Measurements from ENCODE around the gene TRAF4. TPM values are rescaled to one million over a fixed set of nuclear protein-coding genes. Genes with fewer than 3 reads are reported as not detected.

TRAF4 gene
- total RNA-seq = 10 to 100 TPM; 66.0 to 78.4 TPM

- Mint-ChIP-seq H3K36me3 (ENCODE audit: low read depth) (peaks cover 27% of the 10 kb centered on the region), H3K27ac (peak within 1 kb of the TSS; percentile 95), H3K27me3 (ENCODE audit: low read depth) (no peaks in the 10 kb centered on the region), H3K4me3 (peak within 1 kb of the TSS; percentile 90), H3K4me1 (ENCODE audit: low read depth) (peaks cover 53% of the 10 kb centered on the region), H3K9me3 (ENCODE audit: insufficient read depth) (peaks cover 3% of the 10 kb centered on the region)
- POLR2A ChIA-PET = interaction anchor here (0.9 to 13.0 kb wide), 3 partner anchors 12 to 23 kb away, joined by 3 to 212 read pairs (median 12); partner anchors contain the start of genes NEK8, RPL23A and TLCD1
- peak; percentile 81 for DNase-seq
- CTCF ChIA-PET = interaction anchor here (0.6 to 17.5 kb wide), 7 partner anchors 14 to 207 kb away, joined by 3 to 736 read pairs (median 3); partner anchors contain the start of genes FLOT2, NEK8, RPL23A and TLCD1
- ATAC-seq = peak; percentile 86
Measured at GRCh38 chr17:28743243-28744103, at the start of gene TRAF4. TSS of gene TRAF4 (plus strand) at chr17:28744011. CDS start at chr17:28744113, 102 bp downstream.

GRCh38 chr17:28698253-28698941, 45.4 kb upstream of the TRAF4 start:
- Mint-ChIP-seq H3K27ac (no peak overlapping the region), H3K4me3 (no peak overlapping the region), H3K27me3 (ENCODE audit: low read depth) (no peaks in the 10 kb centered on the region), H3K36me3 (ENCODE audit: low read depth) (peaks cover 76% of the 10 kb centered on the region), H3K9me3 (ENCODE audit: insufficient read depth) (no peaks in the 10 kb centered on the region), H3K4me1 (ENCODE audit: low read depth) (no peaks in the 10 kb centered on the region)
- POLR2A ChIA-PET = interaction anchor here (0.9 kb wide), 1 partner anchor 13 kb away, joined by 4 read pairs; the partner anchor contains the start of gene PROCA1
- CTCF ChIA-PET = interaction anchor here (1.2 kb wide), 1 partner anchor 54 kb away, joined by 3 read pairs; no protein-coding TSS in a partner anchor
- no peak for DNase-seq
- ATAC-seq = no peak

DNA sequence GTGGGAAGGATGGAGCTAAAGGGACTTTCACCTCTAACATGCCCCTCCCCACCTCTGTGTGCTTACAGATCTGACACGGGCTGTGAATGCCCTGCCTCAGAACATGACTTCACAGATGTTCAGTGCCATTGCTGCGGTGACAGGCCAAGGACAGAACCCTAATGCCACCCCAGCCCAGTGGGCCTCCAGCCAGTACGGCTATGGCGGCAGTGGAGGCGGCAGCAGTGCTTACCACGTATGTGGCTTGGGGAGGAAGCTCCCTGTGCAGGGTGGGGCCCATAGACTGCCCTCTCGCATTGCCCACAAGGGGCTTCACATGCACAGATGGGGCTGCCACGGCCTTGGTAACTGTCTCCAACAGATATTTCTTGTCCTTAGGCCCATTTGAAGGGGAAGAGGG, 43.5 kb upstream of the TRAF4 start:
- ATAC-seq (no peak), DNase-seq (no peak)
- CTCF ChIA-PET = no interaction called here
- Mint-ChIP-seq H3K27me3 (ENCODE audit: low read depth) (no peaks in the 10 kb centered on the region), H3K36me3 (ENCODE audit: low read depth) (peaks cover 71% of the 10 kb centered on the region), H3K27ac (no peak overlapping the region), H3K4me3 (no peak overlapping the region), H3K9me3 (ENCODE audit: insufficient read depth) (no peaks in the 10 kb centered on the region), H3K4me1 (ENCODE audit: low read depth) (no peaks in the 10 kb centered on the region)
- POLR2A ChIA-PET = no interaction called here

DNA sequence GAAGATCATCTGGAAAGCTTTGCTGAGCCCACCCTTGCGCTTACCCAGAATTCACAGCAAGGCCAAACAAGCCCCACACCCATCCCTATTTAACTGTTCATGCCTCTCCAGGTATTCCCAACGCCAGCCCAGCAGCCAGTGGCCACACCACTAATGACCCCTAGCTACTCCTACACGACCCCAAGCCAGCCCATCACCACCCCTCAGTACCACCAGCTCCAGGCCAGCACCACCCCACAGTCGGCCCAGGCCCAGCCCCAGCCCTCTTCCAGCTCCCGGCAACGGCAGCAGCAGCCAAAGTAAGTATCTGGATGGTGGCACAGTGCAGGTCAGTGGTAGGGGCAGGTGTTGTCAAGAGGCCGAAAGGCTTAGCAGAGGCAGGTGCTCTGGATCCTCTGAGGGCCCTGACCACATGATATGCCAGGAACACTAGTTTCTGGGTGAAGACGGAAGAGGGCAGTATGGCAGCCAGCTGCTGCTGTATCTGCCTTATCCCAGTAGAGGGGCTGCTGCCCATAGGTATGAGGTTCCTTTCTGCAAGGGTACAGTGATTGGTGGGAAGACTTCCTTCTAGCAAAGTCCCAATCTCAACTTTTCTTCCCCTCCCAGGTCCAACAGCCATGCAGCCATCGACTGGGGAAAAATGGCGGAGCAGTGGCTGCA, 42.9 kb upstream of the TRAF4 start:
- Mint-ChIP-seq H3K4me3 (no peak overlapping the region), H3K9me3 (ENCODE audit: insufficient read depth) (no peaks in the 10 kb centered on the region), H3K4me1 (ENCODE audit: low read depth) (no peaks in the 10 kb centered on the region), H3K27me3 (ENCODE audit: low read depth) (no peaks in the 10 kb centered on the region), H3K36me3 (ENCODE audit: low read depth) (peaks cover 66% of the 10 kb centered on the region), H3K27ac (no peak overlapping the region)
- ChIA-PET CTCF (no interaction called here), POLR2A (interaction anchor here (2.1 kb wide), 1 partner anchor 10 kb away, joined by 15 read pairs; the partner anchor contains the start of gene PROCA1)
- no peak for ATAC-seq
- no peak for DNase-seq

DNA sequence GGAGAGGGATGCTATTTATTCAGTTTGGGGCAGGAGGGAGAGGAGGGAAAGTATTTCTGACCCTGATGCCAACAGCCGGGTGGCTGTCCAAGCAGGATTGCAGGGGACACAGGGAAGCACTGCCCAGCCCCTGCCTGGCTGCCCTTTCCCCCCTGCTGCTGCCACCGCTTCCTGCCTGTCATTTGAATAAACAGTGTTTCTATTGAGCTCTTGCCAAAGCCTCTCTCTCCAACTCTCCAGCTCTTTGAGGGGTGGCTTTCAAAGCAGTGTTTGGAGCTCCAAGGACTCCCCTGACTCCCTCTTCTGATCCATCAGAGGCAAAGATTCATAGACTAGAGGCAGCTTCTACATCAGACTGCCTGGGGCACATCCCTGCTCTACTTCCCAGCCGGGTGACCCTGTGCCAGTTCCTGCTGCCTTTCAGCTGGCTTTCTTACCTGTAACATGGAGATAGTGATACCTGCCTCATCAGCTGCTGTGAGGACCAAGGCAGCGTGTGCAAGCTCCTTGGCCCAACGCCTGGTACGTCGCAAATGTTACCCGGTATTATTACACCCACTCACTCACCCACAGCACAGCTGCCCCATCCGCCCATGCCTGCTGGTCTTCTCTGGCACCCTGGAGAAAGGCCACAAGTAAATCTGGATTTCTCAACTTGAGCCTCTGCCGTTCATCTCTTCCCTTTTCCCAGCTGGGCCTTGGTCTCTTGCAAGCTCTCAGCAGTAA, 41.6 kb upstream of the TRAF4 start:
- ChIA-PET POLR2A (interaction anchor here (2.1 kb wide), 1 partner anchor 9 kb away, joined by 15 read pairs; the partner anchor contains the start of gene PROCA1), CTCF (interaction anchor here (1.1 to 1.5 kb wide), 3 partner anchors 9 to 58 kb away, joined by 3 to 4 read pairs (median 4); partner anchors contain the start of gene PROCA1)
- H3K27ac Mint-ChIP-seq = no peak overlapping the region
- H3K4me1 Mint-ChIP-seq (ENCODE audit: low read depth) = no peaks in the 10 kb centered on the region
- H3K36me3 Mint-ChIP-seq (ENCODE audit: low read depth) = peaks cover 64% of the 10 kb centered on the region
- ATAC-seq (no peak), DNase-seq (no peak)
- H3K4me3 Mint-ChIP-seq = no peak overlapping the region
- no peaks in the 10 kb centered on the region for H3K9me3 Mint-ChIP-seq (ENCODE audit: insufficient read depth)
- H3K27me3 Mint-ChIP-seq (ENCODE audit: low read depth) = no peaks in the 10 kb centered on the region

DNA sequence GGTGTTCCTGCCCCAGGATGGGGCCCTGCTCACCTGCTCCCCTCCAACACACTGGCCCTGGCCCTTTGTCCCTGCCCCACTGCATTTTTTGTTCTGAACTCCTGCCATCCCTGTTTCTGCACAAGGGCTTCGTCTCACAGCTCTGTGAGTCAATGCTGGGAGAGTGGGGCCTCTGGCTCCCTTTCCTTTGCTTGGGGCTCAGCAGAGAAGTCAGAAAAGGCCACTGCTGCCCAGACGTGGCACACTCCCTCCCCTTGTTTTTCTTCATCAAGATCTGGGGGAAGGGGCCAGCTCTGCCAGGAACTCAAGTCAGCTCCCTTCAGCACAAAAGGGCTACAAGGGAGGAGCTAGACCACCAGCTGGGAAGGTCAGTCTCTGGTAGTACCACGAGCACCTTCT, 41.1 kb upstream of the TRAF4 start:
- DNase-seq (no peak), ATAC-seq (no peak)
- H3K27ac Mint-ChIP-seq = no peak overlapping the region
- POLR2A ChIA-PET = interaction anchor here (2.1 kb wide), 1 partner anchor 8 kb away, joined by 15 read pairs; the partner anchor contains the start of gene PROCA1
- CTCF ChIA-PET = interaction anchor here (1.1 to 1.5 kb wide), 3 partner anchors 8 to 59 kb away, joined by 3 to 4 read pairs (median 4); partner anchors contain the start of gene PROCA1
- H3K4me3 Mint-ChIP-seq = no peak overlapping the region
- no peaks in the 10 kb centered on the region for H3K4me1 Mint-ChIP-seq (ENCODE audit: low read depth)
- peaks cover 63% of the 10 kb centered on the region for H3K36me3 Mint-ChIP-seq (ENCODE audit: low read depth)
- no peaks in the 10 kb centered on the region for H3K9me3 Mint-ChIP-seq (ENCODE audit: insufficient read depth)
- no peaks in the 10 kb centered on the region for H3K27me3 Mint-ChIP-seq (ENCODE audit: low read depth)

DNA sequence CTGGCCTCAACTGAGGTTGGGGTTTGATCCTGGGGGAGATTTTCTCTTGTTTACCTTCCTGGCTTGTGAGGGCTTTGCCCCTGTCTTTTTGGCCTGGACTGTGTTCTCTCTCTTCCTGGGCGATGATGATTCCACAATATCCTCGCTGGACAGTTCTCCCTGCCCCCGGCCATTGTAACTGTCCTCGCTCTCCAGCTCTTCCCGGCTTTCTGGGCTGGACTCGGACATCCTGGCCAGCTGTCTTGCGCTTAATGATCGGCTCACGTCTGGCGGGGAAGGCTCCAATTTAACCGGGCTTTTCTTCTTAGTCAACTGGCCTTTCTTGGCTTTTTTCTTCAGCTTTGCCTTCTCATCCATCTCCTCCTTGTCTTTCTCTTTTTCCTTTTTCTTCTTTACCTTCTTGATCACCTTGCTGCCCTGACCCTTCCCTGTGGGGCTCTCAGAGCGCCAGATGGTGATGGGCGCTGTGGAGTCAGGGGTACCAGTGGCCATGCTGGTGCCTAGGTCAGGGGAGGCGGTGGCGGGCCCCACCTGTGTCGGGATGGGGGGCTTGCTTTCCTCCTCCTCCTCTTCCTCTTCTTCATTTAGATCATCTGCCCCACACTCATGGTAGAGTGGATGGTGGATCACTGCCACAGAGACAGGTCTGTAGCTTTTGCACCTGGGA, 40.1 kb upstream of the TRAF4 start:
- ATAC-seq (no peak), DNase-seq (no peak)
- Mint-ChIP-seq H3K27me3 (ENCODE audit: low read depth) (no peaks in the 10 kb centered on the region), H3K9me3 (ENCODE audit: insufficient read depth) (no peaks in the 10 kb centered on the region), H3K4me1 (ENCODE audit: low read depth) (no peaks in the 10 kb centered on the region), H3K36me3 (ENCODE audit: low read depth) (peaks cover 55% of the 10 kb centered on the region), H3K4me3 (no peak overlapping the region), H3K27ac (no peak overlapping the region)
- ChIA-PET POLR2A (interaction anchor here (1.2 kb wide), 1 partner anchor 59 kb away, joined by 3 read pairs; the partner anchor contains the start of gene BLTP2), CTCF (no interaction called here)

DNA sequence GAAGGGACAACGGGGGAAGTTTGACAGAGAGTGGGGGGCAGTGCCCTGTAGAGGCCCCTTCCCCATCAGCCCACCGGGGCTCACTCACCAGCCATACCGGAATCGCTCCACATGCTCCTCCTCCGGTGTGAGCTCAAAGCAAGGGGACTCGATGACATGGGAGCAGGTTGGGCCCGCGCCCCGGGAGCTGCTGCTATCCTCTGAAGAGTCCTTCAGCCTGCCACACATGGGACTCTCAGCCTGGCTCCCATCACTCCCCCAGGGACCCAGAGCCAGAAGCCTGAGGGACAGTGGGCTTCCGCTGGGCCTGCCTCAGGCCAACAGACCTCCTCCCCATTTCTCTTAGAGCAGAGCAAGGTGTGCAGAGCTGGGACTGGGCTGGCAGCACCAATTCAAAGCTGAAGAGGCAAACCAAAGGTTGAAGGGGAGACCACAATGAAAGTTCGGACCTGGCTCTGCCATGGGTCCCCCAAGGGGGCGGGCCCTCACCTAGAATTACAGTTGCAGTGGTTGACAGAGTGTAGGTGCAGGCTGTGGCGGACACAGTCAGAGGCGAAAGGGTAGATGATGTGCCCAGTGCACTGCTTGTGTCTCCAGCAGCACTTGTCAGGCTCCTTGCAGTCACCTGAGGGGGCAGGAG, 39.5 kb upstream of the TRAF4 start:
- DNase-seq (no peak), ATAC-seq (no peak)
- Mint-ChIP-seq H3K4me3 (no peak overlapping the region), H3K9me3 (ENCODE audit: insufficient read depth) (no peaks in the 10 kb centered on the region), H3K27me3 (ENCODE audit: low read depth) (no peaks in the 10 kb centered on the region), H3K27ac (no peak overlapping the region), H3K4me1 (ENCODE audit: low read depth) (no peaks in the 10 kb centered on the region), H3K36me3 (ENCODE audit: low read depth) (peaks cover 51% of the 10 kb centered on the region)
- CTCF ChIA-PET = no interaction called here
- POLR2A ChIA-PET = interaction anchor here (1.2 to 1.6 kb wide), 2 partner anchors 16 to 59 kb away, joined by 3 to 4 read pairs; partner anchors contain the start of genes BLTP2 and RPL23A

DNA sequence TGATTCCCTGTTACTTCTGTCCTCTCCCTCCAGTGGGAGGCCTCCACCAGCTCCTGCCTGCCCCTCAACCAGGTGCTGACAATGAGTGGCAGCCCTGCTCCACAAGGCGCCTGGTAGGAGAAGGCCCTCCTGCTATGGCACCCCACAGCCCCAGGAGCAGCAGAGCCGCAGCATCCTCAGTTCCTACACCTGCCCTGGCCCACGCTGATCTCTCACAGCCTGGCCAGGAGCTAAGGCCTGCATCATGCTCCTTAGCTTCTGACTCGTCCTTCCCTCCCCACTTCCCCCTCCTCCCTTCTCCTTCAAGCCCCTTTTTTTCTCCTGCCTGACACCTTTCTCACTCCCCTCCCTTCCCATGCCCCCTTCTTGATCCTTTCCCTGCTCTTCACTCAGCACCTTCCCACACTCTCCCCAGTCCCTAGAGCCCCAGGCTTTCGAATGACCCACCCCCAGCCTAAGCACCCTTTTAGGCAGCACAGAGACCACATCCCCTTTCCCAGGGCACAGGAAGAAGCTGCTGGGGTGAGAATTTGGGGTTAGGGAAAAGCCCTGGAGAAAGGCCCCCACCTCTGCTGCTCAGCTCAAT, 38.6 kb upstream of the TRAF4 start:
- peak overlapping the region; percentile 43 for H3K27ac Mint-ChIP-seq
- H3K9me3 Mint-ChIP-seq (ENCODE audit: insufficient read depth) = no peaks in the 10 kb centered on the region
- DNase-seq = no peak
- ATAC-seq = no peak
- ChIA-PET POLR2A (interaction anchor here (1.2 to 1.6 kb wide), 2 partner anchors 15 to 60 kb away, joined by 3 to 4 read pairs; partner anchors contain the start of genes BLTP2 and RPL23A), CTCF (no interaction called here)
- peaks cover 1% of the 10 kb centered on the region for H3K4me1 Mint-ChIP-seq (ENCODE audit: low read depth)
- H3K4me3 Mint-ChIP-seq = no peak overlapping the region
- H3K27me3 Mint-ChIP-seq (ENCODE audit: low read depth) = no peaks in the 10 kb centered on the region
- peaks cover 42% of the 10 kb centered on the region for H3K36me3 Mint-ChIP-seq (ENCODE audit: low read depth)
